ENCODE data around the gene CLEC6A. TPM values are rescaled to one million over a fixed set of nuclear protein-coding genes. Genes with fewer than 3 reads are reported as not detected.

The CLEC6A gene
- total RNA-seq, 1 experiment from 2014 or later, result not detected

GRCh38 chr12:8475508-8476203 is 19.9 kb downstream of the CLEC6A start (continued):
- TF ChIP-seq REST (IDR thresholded peaks at IDR 0.05; ENCODE audit: low read depth), result no peak
- no peak for TF ChIP-seq ZBTB33 (IDR thresholded peaks at IDR 0.05; ENCODE audit: extremely low read depth, insufficient replicate concordance, low read length)

- intact Hi-C loops (cut with micrococcal nuclease), result no loop called here
- no peak for ATAC-seq
- no peaks in the 10 kb centered on the region for H3K36me3 ChIP-seq (ENCODE audit: control insufficient read depth in 1 of 2, insufficient read depth in 2 of 2, low read length in 2 of 2)
- peaks cover 17% of the 10 kb centered on the region; the same call in 1 of the 2 replicates for H3K27me3 ChIP-seq (ENCODE audit: insufficient read depth, low read length)
- no peaks in the 10 kb centered on the region for H3K9me3 ChIP-seq (ENCODE audit: control insufficient read depth in 1 of 2, insufficient read depth in 1 of 2, low read depth in 1 of 2, low read length in 2 of 2)
- H3K9me2 ChIP-seq (ENCODE audit: insufficient read depth), result no peaks in the 10 kb centered on the region
- no peak overlapping the region for H3K4me3 ChIP-seq (replicated peaks in 1 of 2; ENCODE audit: low read depth in 1 of 2, low read length in 2 of 2)
- ChIA-PET RAD21 (ENCODE audit: low non-redundant PET in 1 of 2, low total read pairs in 2 of 2, uncharacterized antibody in 2 of 2, unreplicated experiment in 2 of 2) (no interaction called here), CTCF (no interaction called here), POLR2A (no interaction called here)
- no peak for DNase-seq (ENCODE audit: low read depth, low spot score)
- no peak overlapping the region for H3K9ac ChIP-seq (ENCODE audit: low read length)
- no peak overlapping the region for H3K27ac ChIP-seq (ENCODE audit: low read depth, low read length)
- H3K4me2 ChIP-seq (ENCODE audit: low read length), result no peak overlapping the region
- no peak overlapping the region for H2AFZ ChIP-seq (ENCODE audit: low read depth, low read length, poor library complexity, severe bottlenecking)
- H3K4me1 ChIP-seq (ENCODE audit: control insufficient read depth in 1 of 2, insufficient read depth in 2 of 2, low read length in 2 of 2), result no peaks in the 10 kb centered on the region
- BruUV-seq (replicated peaks), result no TSS peak
- H4K20me1 ChIP-seq (ENCODE audit: insufficient read depth), result no peaks in the 10 kb centered on the region
- no peaks in the 10 kb centered on the region for H3K79me2 ChIP-seq (ENCODE audit: insufficient read depth, low read length)
- no peak for TF ChIP-seq SIN3A (IDR thresholded peaks at IDR 0.05; ENCODE audit: low read depth)
- no peak for TF ChIP-seq FOSL1 (IDR thresholded peaks at IDR 0.05; ENCODE audit: low read depth)
- no peak for TF ChIP-seq SP1 (IDR thresholded peaks at IDR 0.05; ENCODE audit: low read depth)
- TF ChIP-seq EGR1 (IDR thresholded peaks at IDR 0.05; ENCODE audit: low read depth), result no peak
- no peak for TF ChIP-seq REST (IDR thresholded peaks at IDR 0.05; ENCODE audit: low read depth)
- TF ChIP-seq RAD21 (IDR thresholded peaks at IDR 0.05; ENCODE audit: low read depth), result no peak
- TF ChIP-seq ZFX (IDR thresholded peaks at IDR 0.05), result no peak
- TF ChIP-seq CTCF (IDR thresholded peaks at IDR 0.05 in 2 of 3, conservative IDR thresholded peaks at IDR 0.05 in 1 of 3; ENCODE audit: borderline replicate concordance in 1 of 3, insufficient read depth in 1 of 3, low read depth in 2 of 3, low read length in 2 of 3), result no peak
- TF ChIP-seq SRF (IDR thresholded peaks at IDR 0.05; ENCODE audit: low read depth), result no peak
- TF ChIP-seq CEBPB (IDR thresholded peaks at IDR 0.05; ENCODE audit: low read depth), result no peak
- TF ChIP-seq POLR2AphosphoS5 (IDR thresholded peaks at IDR 0.05; ENCODE audit: low read depth, low read length), result no peak
- TF ChIP-seq EZH2phosphoT487 (IDR thresholded peaks at IDR 0.05; ENCODE audit: borderline replicate concordance), result no peak
Observed at GRCh38 chr12:8482571-8483061, 26.9 kb downstream of the CLEC6A start.

All from HCT116 (cell line).